Endothelial cell of umbilical vein (primary cell): Measurements from ENCODE around the gene NRCAM. TPM values are rescaled to one million over a fixed set of nuclear protein-coding genes. Genes with fewer than 3 reads are reported as not detected.

Experiments used
- BruUV-seq: library from RNA; stranded (reverse); fragments of 400-500 nt; replicated peaks from 2 replicates; lab custom pipeline; 2021; lab: Mats Ljungman, UMichigan
- CTCF ChIA-PET: fragments of 300-600, 350-600 bp; sonication (Branson Sonifier 250); formaldehyde crosslinking; loops from one replicate; lab custom pipeline; 2021; ENCODE audit warnings: antibody characterized with exemption, inconsistent platforms; lab: Charles Lee
- POLR2A ChIA-PET: fragments of 300-600, 350-600 bp; sonication (Branson Sonifier 250); formaldehyde crosslinking; loops from one replicate; lab custom pipeline; 2021; ENCODE audit warnings: antibody characterized with exemption, inconsistent platforms; lab: Charles Lee
- DNase-seq: peaks from one replicate; pipeline ENCODE4 v3.0.0-alpha.2; 2011; ENCODE audit warnings: low read depth, low spot score
- FAIRE-seq: peaks from 2 replicates; lab custom pipeline; 2011; peaks lifted over from hg19 to GRCh38; lab: Jason Lieb, UNC
- H2AFZ ChIP-seq: 2 replicates; pipeline ENCODE4 v1.6.0; 2012; ENCODE audit warnings: low read depth, low read length, control low read depth, inconsistent platforms
- H3K27ac ChIP-seq: 2 replicates; pipeline ENCODE4 v1.5.1; 2011; ENCODE audit warnings: low read depth, mild to moderate bottlenecking, control low read depth, low read length, moderate library complexity; ENCODE audit not compliant: insufficient read depth
- H3K27me3 ChIP-seq, 2 experiments: 2 replicates each; pipeline versions ENCODE4 v1.6.0 to v1.6.1; 2011; ENCODE audit warnings: low read length in 2 of 2, mixed read lengths in 1 of 2; ENCODE audit not compliant: control insufficient read depth in 2 of 2, insufficient read depth in 2 of 2
- H3K36me3 ChIP-seq, 2 experiments: 2 replicates in 1 of 2; 3 replicates in 1 of 2; pipeline ENCODE4 v1.5.1; 2011; ENCODE audit warnings: low read length in 2 of 2, mild to moderate bottlenecking in 1 of 2, moderate library complexity in 1 of 2; ENCODE audit not compliant: control insufficient read depth in 2 of 2, insufficient read depth in 2 of 2; ENCODE audit errors: extremely low read depth in 1 of 2
- H3K4me1 ChIP-seq: 3 replicates; pipeline ENCODE4 v1.5.1; 2011; ENCODE audit warnings: mild to moderate bottlenecking, low read length; ENCODE audit not compliant: control insufficient read depth, insufficient read depth; ENCODE audit errors: extremely low read depth
- H3K4me2 ChIP-seq: 2 replicates; pipeline ENCODE4 v1.6.1; 2011; ENCODE audit warnings: low read length, control low read depth, mixed read lengths; ENCODE audit not compliant: insufficient read depth
- H3K4me3 ChIP-seq, 3 experiments: fragments of 200-600 bp in 1 of 3; sonication (generic), shearing (Covaris generic) in 1 of 3; replicated peaks in 1 of 3; 2 replicates each; pipeline ENCODE4 v1.5.1; 2011 to 2016; ENCODE audit warnings: control low read depth in 3 of 3, low read length in 3 of 3, mild to moderate bottlenecking in 2 of 3, inconsistent platforms in 1 of 3, low read depth in 1 of 3, moderate library complexity in 1 of 3; ENCODE audit not compliant: insufficient read depth in 1 of 3
- H3K79me2 ChIP-seq: 2 replicates; pipeline ENCODE4 v1.6.0; 2012; ENCODE audit warnings: low read length, inconsistent platforms; ENCODE audit not compliant: control insufficient read depth, insufficient read depth
- H3K9ac ChIP-seq: replicated peaks from 2 replicates; pipeline ENCODE3; 2011; ENCODE audit warnings: low read length, control low read depth; ENCODE audit not compliant: insufficient read depth; ENCODE audit errors: extremely low read depth
- H3K9me1 ChIP-seq: replicated peaks from 3 replicates; pipeline ENCODE4 v1.6.0; 2011; ENCODE audit warnings: mild to moderate bottlenecking, low read length; ENCODE audit not compliant: control insufficient read depth, insufficient read depth; ENCODE audit errors: extremely low read depth
- H3K9me3 ChIP-seq: replicated peaks from 2 replicates; pipeline ENCODE4 v1.5.1; 2012; ENCODE audit warnings: low read length, inconsistent platforms; ENCODE audit not compliant: control insufficient read depth, insufficient read depth
- H4K20me1 ChIP-seq: replicated peaks from 2 replicates; pipeline ENCODE3; 2011; ENCODE audit warnings: mild to moderate bottlenecking, low read length; ENCODE audit not compliant: control insufficient read depth, insufficient read depth; ENCODE audit errors: extremely low read depth
- CTCF ChIP-seq, 2 donors: IDR thresholded peaks; 1 replicate in 1 of 2; 2 replicates in 1 of 2; pipeline ENCODE4 v1.5.1; 2011; ENCODE audit warnings: low read length in 2 of 2, mild to moderate bottlenecking in 2 of 2, moderate library complexity in 2 of 2, control low read depth in 1 of 2, inconsistent platforms in 1 of 2, low read depth in 1 of 2; ENCODE audit not compliant: insufficient read depth in 1 of 2; ENCODE audit errors: extremely low read depth in 1 of 2
- EZH2 ChIP-seq: IDR thresholded peaks from 2 replicates; pipeline ENCODE4 v1.6.1; 2012; ENCODE audit warnings: borderline replicate concordance, low read depth, mild to moderate bottlenecking, moderate library complexity, low read length, inconsistent platforms; ENCODE audit not compliant: severe bottlenecking
- FOS ChIP-seq: IDR thresholded peaks from 2 replicates; pipeline ENCODE4 v1.6.1; 2011; ENCODE audit warnings: mild to moderate bottlenecking, low read length, moderate library complexity, borderline replicate concordance; ENCODE audit not compliant: insufficient read depth
- GATA2 ChIP-seq: IDR thresholded peaks from 2 replicates; pipeline ENCODE4 v1.7.0; 2011; ENCODE audit warnings: low read depth, mild to moderate bottlenecking, moderate library complexity, mixed read lengths, low read length; ENCODE audit not compliant: insufficient read length, insufficient read depth
- JUN ChIP-seq: IDR thresholded peaks from 2 replicates; pipeline ENCODE4 v1.6.1; 2011; ENCODE audit warnings: borderline replicate concordance, low read depth; ENCODE audit not compliant: insufficient read length, insufficient read depth
- MAX ChIP-seq: IDR thresholded peaks from 2 replicates; pipeline ENCODE4 v1.6.1; 2011; ENCODE audit not compliant: insufficient read depth, insufficient read length
- MYC ChIP-seq: IDR thresholded peaks from one replicate; pipeline ENCODE4 v1.6.1; 2011; ENCODE audit warnings: mild to moderate bottlenecking, low read depth, low read length
- POLR2A ChIP-seq: IDR thresholded peaks from 2 replicates; pipeline ENCODE4 v1.6.1; 2012; ENCODE audit warnings: low read depth, mild to moderate bottlenecking, control low read depth, low read length
- POLR2AphosphoS5 ChIP-seq: IDR thresholded peaks from 2 replicates; pipeline ENCODE4 v1.6.1; 2012; ENCODE audit warnings: low read depth, mild to moderate bottlenecking, control low read depth, low read length, moderate library complexity; ENCODE audit not compliant: insufficient read depth
- dilution Hi-C: fragments of 300-500 bp; cut with MboI; formaldehyde crosslinking; loops from one replicate; pipeline ENCODE4 v1.15.0; 2019; ENCODE audit warnings: low sequenced_read_pairs; ENCODE audit not compliant: extremely low pct_ligation_motif_present
- intact Hi-C: fragments of 100-400 bp; cut with micrococcal nuclease; formaldehyde crosslinking; loops from one replicate; pipeline ENCODE4 v1.10.0; 2022
- polyA plus RNA-seq, 4 experiments: library from polyadenylated mRNA; depleted of rRNA in 3 of 4; stranded (reverse) in 3 of 4; unstranded in 1 of 4; fragments of >200 nt; gene quantifications; 2 replicates each; pipeline versions ENCODE4 v1.2.1 to v1.2.3, GENCODE V29; 2011 to 2012; ENCODE audit warnings: missing spikeins in 1 of 4
- total RNA-seq: library from RNA; stranded (reverse); gene quantifications from 2 replicates; pipeline ENCODE4 v1.2.3, GENCODE V29; 2021

NRCAM gene
- total and polyA plus RNA-seq, 2 donors (not counting 3 experiments of a cell fraction or from before 2014, with no cell fraction given) = 26.0 to 47.6 TPM

GRCh38 chr7:108127461-108127860 lies 328.8 kb downstream of the NRCAM start:
- POLR2A ChIA-PET = no interaction called here
- H3K27me3 ChIP-seq = no peaks in the 10 kb centered on the region
- H3K4me2 ChIP-seq = no peak overlapping the region
- no peak overlapping the region for H3K9ac ChIP-seq
- no peak overlapping the region for H3K4me3 ChIP-seq
- peaks cover 2% of the 10 kb centered on the region for H3K4me1 ChIP-seq
- no peak overlapping the region for H2AFZ ChIP-seq
- no peaks in the 10 kb centered on the region for H3K79me2 ChIP-seq
- dilution Hi-C loops = no loop called here
- FAIRE-seq (no peak), DNase-seq (no peak)
- no peak for TF ChIP-seq POLR2A
- no peak for TF ChIP-seq EZH2
- no peak for TF ChIP-seq JUN
- TF ChIP-seq POLR2AphosphoS5 = no peak
- TF ChIP-seq FOS = no peak
- no peaks in the 10 kb centered on the region for H3K9me1 ChIP-seq
- no peaks in the 10 kb centered on the region for H4K20me1 ChIP-seq
- intact Hi-C loops = no loop called here
- H3K27ac ChIP-seq = no peak overlapping the region
- H3K36me3 ChIP-seq = no peaks in the 10 kb centered on the region
- CTCF ChIA-PET = no interaction called here
- no peaks in the 10 kb centered on the region for H3K9me3 ChIP-seq
- no TSS peak for BruUV-seq

GRCh38 chr7:108124820-108125219 lies 331.4 kb downstream of the NRCAM start:
- no TSS peak for BruUV-seq
- Histone ChIP-seq H3K9ac (no peak overlapping the region), H3K79me2 (no peaks in the 10 kb centered on the region), H3K4me1 (no peaks in the 10 kb centered on the region), H3K27ac (no peak overlapping the region), H3K9me3 (no peaks in the 10 kb centered on the region), H3K9me1 (no peaks in the 10 kb centered on the region), H3K27me3 (no peaks in the 10 kb centered on the region), H4K20me1 (no peaks in the 10 kb centered on the region), H2AFZ (no peak overlapping the region), H3K36me3 (no peaks in the 10 kb centered on the region), H3K4me2 (no peak overlapping the region), H3K4me3 (no peak overlapping the region)
- DNase-seq (no peak), FAIRE-seq (no peak)
- intact Hi-C loops = no loop called here
- dilution Hi-C loops = no loop called here
- ChIA-PET CTCF (interaction anchor here (1.2 kb wide), 1 partner anchor 21 kb away, joined by 3 read pairs; no protein-coding TSS in a partner anchor), POLR2A (no interaction called here)
- TF ChIP-seq EZH2 = no peak
- TF ChIP-seq MAX = no peak
- no peak for TF ChIP-seq POLR2AphosphoS5
- TF ChIP-seq JUN = no peak
- TF ChIP-seq CTCF (IDR thresholded peaks at IDR 0.05; ENCODE audit: extremely low read depth in 1 of 2, insufficient read depth in 1 of 2, low read depth in 1 of 2, low read length in 2 of 2) = no peak
- TF ChIP-seq GATA2 = no peak
- no peak for TF ChIP-seq POLR2A
- no peak for TF ChIP-seq FOS
- no peak for TF ChIP-seq MYC
